PFSK-1 (cell line): ENCODE results near the gene PFKFB3.

Source experiments
- REST ChIP-seq, 2 experiments: IDR thresholded peaks; 2 replicates each; pipeline versions ENCODE4 v1.6.1 to v1.8.0; 2011 to 2012; ENCODE audit warnings: low read depth in 2 of 2, low read length in 2 of 2, control low read depth in 1 of 2, inconsistent platforms in 1 of 2, mild to moderate bottlenecking in 1 of 2, moderate library complexity in 1 of 2; ENCODE audit not compliant: insufficient read depth in 1 of 2
- SIN3A ChIP-seq: IDR thresholded peaks from 2 replicates; pipeline ENCODE4 v1.6.1; 2012; ENCODE audit warnings: mild to moderate bottlenecking, low read length, moderate library complexity, borderline replicate concordance; ENCODE audit not compliant: insufficient read depth

DNA sequence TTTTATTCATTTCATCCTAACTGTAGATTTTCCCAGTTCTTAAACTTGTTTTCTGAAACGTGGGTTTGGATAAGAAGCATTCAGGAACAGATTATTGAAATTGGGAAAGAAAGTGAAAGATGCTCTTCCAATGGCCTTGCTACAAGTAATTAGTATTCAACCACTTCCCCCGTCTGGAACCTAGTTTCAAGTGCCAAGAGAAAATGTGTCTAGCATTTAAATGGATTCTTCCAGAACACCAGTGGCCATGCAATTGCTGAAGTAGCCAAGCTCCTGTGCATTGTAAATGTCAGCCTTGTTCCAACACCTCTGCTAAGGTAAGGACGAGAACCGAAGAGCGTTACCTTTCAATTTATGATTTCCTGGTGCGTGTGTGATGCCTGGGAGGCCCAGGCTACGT lies 68.2 kb downstream of the PFKFB3 start:
- TF ChIP-seq REST (IDR thresholded peaks at IDR 0.05; ENCODE audit: insufficient read depth in 1 of 2, low read depth in 2 of 2, low read length in 2 of 2) (no peak), SIN3A (no peak)
